ENCODE data around the gene CORO2A. TPM values are rescaled to one million over a fixed set of nuclear protein-coding genes. Genes with fewer than 3 reads are reported as not detected.

The CORO2A gene
- total and polyA plus RNA-seq, 2 of the 4 experiments (the other 2 are of a cell fraction), result 1.9 to 2.2 TPM

GRCh38 chr9:98168941-98169488 lies 23.4 kb downstream of the CORO2A start:
- Histone ChIP-seq H4K5ac (ENCODE audit: low read depth, low read length) (peak overlapping the region; percentile 57), H4K91ac (ENCODE audit: insufficient read depth, low read depth, low read length) (peak overlapping the region; percentile 66; the same call in 1 of the 2 replicates), H3K9me1 (ENCODE audit: insufficient read depth, low read length) (0 out of 2 replicates have a peak, but pooled peaks cover 9% of the 10 kb centered on the region), H3K14ac (replicated peaks; ENCODE audit: low read depth, low read length) (peak overlapping the region; percentile 66; the same call in 1 of the 2 replicates), H3K79me1 (ENCODE audit: low read depth in 1 of 2, low read length in 2 of 2) (no peaks in the 10 kb centered on the region; a peak in 1 of 4 replicates), H3K9ac (ENCODE audit: low read depth, low read length) (no peak overlapping the region), H3K36me3 (ENCODE audit: control insufficient read depth, insufficient read depth, low read length) (no peaks in the 10 kb centered on the region), H2AFZ (replicated peaks; ENCODE audit: low read length, poor library complexity) (peak overlapping the region; percentile 82), H2BK5ac (ENCODE audit: low read depth, low read length, poor library complexity, severe bottlenecking) (peak overlapping the region; percentile 30), H4K20me1 (ENCODE audit: insufficient read depth, low read length) (no peaks in the 10 kb centered on the region), H2AK9ac (replicated peaks; ENCODE audit: low read depth, low read length, poor library complexity) (peak overlapping the region; percentile 5), H3K9me3 (ENCODE audit: control insufficient read depth, insufficient read depth, low read length) (no peaks in the 10 kb centered on the region), H2BK15ac (ENCODE audit: low read depth, low read length) (peak overlapping the region; percentile 21; the same call in 1 of the 3 replicates), H3K4me1 (ENCODE audit: control insufficient read depth, insufficient read depth, low read length) (peaks cover 8% of the 10 kb centered on the region; the same call in 1 of the 2 replicates), H3K27ac (ENCODE audit: insufficient read depth, low read length) (no peak overlapping the region; the same call in 1 of the 2 replicates), H2AK5ac (ENCODE audit: low read depth, low read length) (0 out of 2 replicates have a peak overlapping the region, but pooled peaks have one; percentile 33), H3K4me3 (ENCODE audit: insufficient read depth, low read depth, low read length) (no peak overlapping the region), H2BK120ac (ENCODE audit: low read depth, low read length) (peak overlapping the region; percentile 50), H3K23ac (ENCODE audit: low read depth, low read length) (no peak overlapping the region), H3K4me2 (ENCODE audit: low read depth, low read length) (no peak overlapping the region), H3K4ac (ENCODE audit: low read depth, low read length) (peak overlapping the region; percentile 46; the same call in 1 of the 2 replicates), H4K8ac (ENCODE audit: low read depth in 2 of 2, low read length in 2 of 2) (peak overlapping the region in 1 of 2 experiments; percentile 86; a peak in 2 of 4 replicates), H3K27me3 (ENCODE audit: control insufficient read depth, insufficient read depth, low read length) (peaks cover 2% of the 10 kb centered on the region; the same call in 1 of the 2 replicates), H3K56ac (ENCODE audit: extremely low read depth, insufficient read depth, low read length) (no peak overlapping the region), H3K18ac (ENCODE audit: low read depth, low read length) (no peak overlapping the region), H2BK20ac (ENCODE audit: low read depth, low read length) (no peak overlapping the region)
- no TSS peak for BruUV-seq (replicated peaks)
- ChIA-PET POLR2A (ENCODE audit: unreplicated experiment) (no interaction called here), CTCF (no interaction called here)
- DNase-seq (peak; percentile 68), ATAC-seq (ENCODE audit: low read depth) (peak; percentile 87)
- no peak for TF ChIP-seq FOS (IDR thresholded peaks at IDR 0.05; ENCODE audit: low read depth, low read length)
- TF ChIP-seq MAFK (IDR thresholded peaks at IDR 0.05; ENCODE audit: low read depth, low read length), result no peak
- no peak for TF ChIP-seq ELK1 (IDR thresholded peaks at IDR 0.05; ENCODE audit: borderline replicate concordance, low read depth, low read length)
- no peak for TF ChIP-seq RFX5 (IDR thresholded peaks at IDR 0.05; ENCODE audit: low read depth, low read length)
- no peak for TF ChIP-seq NFE2L2 (IDR thresholded peaks at IDR 0.05; ENCODE audit: low read depth, low read length)
- TF ChIP-seq MXI1 (IDR thresholded peaks at IDR 0.05; ENCODE audit: borderline replicate concordance, low read depth, low read length), result no peak
- TF ChIP-seq CEBPB (IDR thresholded peaks at IDR 0.05; ENCODE audit: low read depth, low read length), result no peak
- TF ChIP-seq, protein P1, sequence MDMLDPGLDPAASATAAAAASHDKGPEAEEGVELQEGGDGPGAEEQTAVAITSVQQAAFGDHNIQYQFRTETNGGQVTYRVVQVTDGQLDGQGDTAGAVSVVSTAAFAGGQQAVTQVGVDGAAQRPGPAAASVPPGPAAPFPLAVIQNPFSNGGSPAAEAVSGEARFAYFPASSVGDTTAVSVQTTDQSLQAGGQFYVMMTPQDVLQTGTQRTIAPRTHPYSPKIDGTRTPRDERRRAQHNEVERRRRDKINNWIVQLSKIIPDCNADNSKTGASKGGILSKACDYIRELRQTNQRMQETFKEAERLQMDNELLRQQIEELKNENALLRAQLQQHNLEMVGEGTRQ (IDR thresholded peaks at IDR 0.05; ENCODE audit: low read depth, low read length), result no peak
- no peak for TF ChIP-seq RAD21 (IDR thresholded peaks at IDR 0.05; ENCODE audit: low read length)
- no peak for TF ChIP-seq BHLHE40 (IDR thresholded peaks at IDR 0.05; ENCODE audit: low read depth, low read length)
- no peak for TF ChIP-seq CHD1 (IDR thresholded peaks at IDR 0.05; ENCODE audit: low read depth, low read length)
- in situ Hi-C loops (cut with MboI; ENCODE audit: low sequenced_read_pairs) (no loop called here), dilution Hi-C loops (cut with HindIII; ENCODE audit: low sequenced_read_pairs, unreplicated experiment) (no loop called here), intact Hi-C loops (cut with micrococcal nuclease) (no loop called here)
- 25% methylated on average over 4 of the region's 15 CpGs; no CpG with 5 or more reads in 1 of the 2 experiments for WGBS, 2 experiments (ENCODE audit: extremely low coverage in 2 of 2, insufficient read length in 1 of 2)

All from IMR-90 (cell line).